Measurements from ENCODE around the gene TSPAN7.

DNA sequence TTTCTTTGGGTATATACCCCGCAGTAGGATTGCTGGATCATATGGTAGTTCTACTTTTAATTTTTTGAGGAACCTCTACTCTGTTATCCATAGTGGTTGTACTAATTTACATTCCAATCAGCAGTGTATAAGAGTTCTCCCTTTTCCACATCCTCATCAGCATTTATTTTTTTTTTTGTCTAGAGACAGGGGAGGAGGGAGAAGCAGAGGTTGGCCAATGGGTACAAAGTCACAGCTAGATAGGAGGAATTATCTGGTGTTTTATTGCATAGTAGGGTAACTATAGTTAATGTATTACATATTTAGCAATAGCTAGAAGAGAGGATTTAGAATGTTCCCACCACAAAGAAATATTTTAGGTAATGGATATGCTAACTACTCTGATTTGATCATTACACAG is 107.4 kb downstream of the TSPAN7 start:
- TF ChIP-seq POLR2A (IDR thresholded peaks at IDR 0.05; ENCODE audit: low read length) = no peak
- no peak for TF ChIP-seq GATA1 (IDR thresholded peaks at IDR 0.05; ENCODE audit: low read depth, low read length)
